Mesothelial cell of epicardium (in vitro differentiated cells): ENCODE results near the gene STH. TPM values are rescaled to one million over a fixed set of nuclear protein-coding genes. Genes with fewer than 3 reads are reported as not detected.

Experiments
- DNase-seq, 2 experiments: peaks; one replicate each; pipeline ENCODE4 v3.0.0; 2021; ENCODE audit warnings: low spot score in 2 of 2; ENCODE audit not compliant: unreplicated experiment in 2 of 2
- H3K27ac Mint-ChIP-seq: 2 replicates; pipeline ENCODE4 v1.8.0; 2021; ENCODE audit warnings: mixed read lengths
- H3K27me3 Mint-ChIP-seq: 2 replicates; pipeline ENCODE4 v1.8.0; 2021; ENCODE audit warnings: low read depth, mixed read lengths
- H3K36me3 Mint-ChIP-seq: 2 replicates; pipeline ENCODE4 v1.8.0; 2021; ENCODE audit warnings: mixed read lengths
- H3K4me1 Mint-ChIP-seq: 2 replicates; pipeline ENCODE4 v1.8.0; 2021; ENCODE audit warnings: mixed read lengths
- H3K4me3 Mint-ChIP-seq: 2 replicates; pipeline ENCODE4 v1.8.0; 2021; ENCODE audit warnings: mild to moderate bottlenecking, moderate library complexity, mixed read lengths
- H3K9me3 Mint-ChIP-seq: 2 replicates; pipeline ENCODE4 v1.8.0; 2021; ENCODE audit warnings: mixed read lengths
- total RNA-seq: library from RNA; stranded (reverse); gene quantifications from 3 replicates; pipeline ENCODE4 v1.2.1, GENCODE V29; 2021
- TF ChIP-seq, protein P1 (sequence below): fragments of 200-600 bp; sonication (generic); IDR thresholded peaks from one replicate; pipeline ENCODE4 v1.5.0; 2021; ENCODE audit warnings: antibody characterized with exemption; ENCODE audit not compliant: unreplicated experiment

The STH gene
- total RNA-seq, 1 donor from 2014 or later = not detected

DNA sequence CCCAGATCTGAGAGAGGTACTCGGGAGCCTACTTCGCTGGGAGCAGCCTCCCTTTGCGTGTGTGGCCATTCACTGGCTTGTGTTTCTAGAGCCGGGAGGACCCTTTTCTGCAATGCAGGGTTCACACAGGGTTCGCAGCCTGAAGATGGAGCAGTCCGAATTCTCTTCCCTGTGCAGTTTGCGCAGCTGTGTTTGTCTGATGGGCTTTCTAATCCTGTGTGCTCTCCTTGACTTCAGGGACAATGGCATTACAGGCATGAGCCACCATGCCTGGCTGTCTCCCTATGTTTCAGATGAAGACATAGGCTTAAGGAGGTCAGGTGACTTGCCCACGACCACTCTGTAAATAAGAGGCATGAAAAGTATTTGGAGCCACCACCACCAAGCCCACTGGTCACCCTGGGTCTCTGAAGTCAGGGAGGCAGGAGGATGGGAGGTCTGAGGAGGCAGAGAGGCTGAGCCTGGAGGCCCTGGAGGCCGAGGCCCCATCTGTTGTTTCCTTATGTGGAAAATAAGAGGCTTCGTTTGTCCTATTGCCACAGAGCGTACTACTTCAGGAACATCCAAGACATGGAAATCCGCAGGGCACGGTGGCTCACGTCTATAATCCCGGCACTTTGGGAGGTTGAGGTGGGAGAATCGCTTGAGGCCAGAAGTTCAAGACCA is 5.0 kb upstream of the STH start:
- no peaks in the 10 kb centered on the region for H3K27me3 Mint-ChIP-seq
- no peak overlapping the region for H3K27ac Mint-ChIP-seq
- H3K4me1 Mint-ChIP-seq = peaks cover 6% of the 10 kb centered on the region
- no peaks in the 10 kb centered on the region for H3K36me3 Mint-ChIP-seq
- DNase-seq = no peak
- TF ChIP-seq, protein P1, sequence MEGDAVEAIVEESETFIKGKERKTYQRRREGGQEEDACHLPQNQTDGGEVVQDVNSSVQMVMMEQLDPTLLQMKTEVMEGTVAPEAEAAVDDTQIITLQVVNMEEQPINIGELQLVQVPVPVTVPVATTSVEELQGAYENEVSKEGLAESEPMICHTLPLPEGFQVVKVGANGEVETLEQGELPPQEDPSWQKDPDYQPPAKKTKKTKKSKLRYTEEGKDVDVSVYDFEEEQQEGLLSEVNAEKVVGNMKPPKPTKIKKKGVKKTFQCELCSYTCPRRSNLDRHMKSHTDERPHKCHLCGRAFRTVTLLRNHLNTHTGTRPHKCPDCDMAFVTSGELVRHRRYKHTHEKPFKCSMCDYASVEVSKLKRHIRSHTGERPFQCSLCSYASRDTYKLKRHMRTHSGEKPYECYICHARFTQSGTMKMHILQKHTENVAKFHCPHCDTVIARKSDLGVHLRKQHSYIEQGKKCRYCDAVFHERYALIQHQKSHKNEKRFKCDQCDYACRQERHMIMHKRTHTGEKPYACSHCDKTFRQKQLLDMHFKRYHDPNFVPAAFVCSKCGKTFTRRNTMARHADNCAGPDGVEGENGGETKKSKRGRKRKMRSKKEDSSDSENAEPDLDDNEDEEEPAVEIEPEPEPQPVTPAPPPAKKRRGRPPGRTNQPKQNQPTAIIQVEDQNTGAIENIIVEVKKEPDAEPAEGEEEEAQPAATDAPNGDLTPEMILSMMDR = no peak
- no peak overlapping the region for H3K4me3 Mint-ChIP-seq
- no peaks in the 10 kb centered on the region for H3K9me3 Mint-ChIP-seq

- Mint-ChIP-seq H3K9me3 (no peaks in the 10 kb centered on the region), H3K4me1 (peaks cover 6% of the 10 kb centered on the region), H3K27me3 (no peaks in the 10 kb centered on the region), H3K36me3 (no peaks in the 10 kb centered on the region), H3K27ac (no peak overlapping the region), H3K4me3 (no peak overlapping the region)
- TF ChIP-seq, protein P1 = no peak
- DNase-seq = no peak
Observed at GRCh38 chr17:45994987-45995386, 4.1 kb upstream of the STH start.

DNA sequence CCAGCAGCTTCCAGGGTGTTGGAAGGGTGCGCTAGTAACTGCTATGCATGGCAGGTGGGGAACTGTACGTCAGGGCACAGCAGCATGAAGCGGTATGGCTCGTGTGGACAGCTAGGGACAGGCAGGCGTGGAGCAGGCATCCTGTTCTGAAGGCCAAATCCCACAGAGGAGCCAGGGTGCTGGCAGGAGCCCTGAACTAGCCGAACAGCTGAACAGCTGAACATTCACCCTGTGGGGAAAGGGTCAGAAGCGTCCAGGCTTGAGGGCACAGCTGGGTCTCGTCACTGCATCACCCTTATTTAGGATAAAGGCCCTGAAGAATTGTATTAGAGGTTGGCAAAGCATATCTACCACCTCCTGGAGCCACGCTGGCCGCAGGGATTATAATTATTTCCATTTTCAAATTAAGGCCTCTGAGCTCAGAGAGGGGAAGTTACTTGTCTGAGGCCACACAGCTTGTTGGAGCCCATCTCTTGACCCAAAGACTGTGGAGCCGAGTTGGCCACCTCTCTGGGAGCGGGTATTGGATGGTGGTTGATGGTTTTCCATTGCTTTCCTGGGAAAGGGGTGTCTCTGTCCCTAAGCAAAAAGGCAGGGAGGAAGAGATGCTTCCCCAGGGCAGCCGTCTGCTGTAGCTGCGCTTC is 3.3 kb upstream of the STH start:
- Mint-ChIP-seq H3K36me3 (no peaks in the 10 kb centered on the region), H3K9me3 (no peaks in the 10 kb centered on the region), H3K4me3 (no peak overlapping the region), H3K27me3 (no peaks in the 10 kb centered on the region), H3K27ac (no peak overlapping the region), H3K4me1 (peaks cover 6% of the 10 kb centered on the region)
- no peak for DNase-seq
- TF ChIP-seq, protein P1 = no peak

- Mint-ChIP-seq H3K27me3 (no peaks in the 10 kb centered on the region), H3K4me3 (no peak overlapping the region), H3K36me3 (no peaks in the 10 kb centered on the region), H3K9me3 (no peaks in the 10 kb centered on the region), H3K27ac (no peak overlapping the region), H3K4me1 (peaks cover 6% of the 10 kb centered on the region)
- TF ChIP-seq, protein P1 = no peak
- no peak for DNase-seq
Observed at GRCh38 chr17:45996282-45996937, 2.6 kb upstream of the STH start.

GRCh38 chr17:45997166-45997565 is 1.9 kb upstream of the STH start:
- no peak overlapping the region for H3K27ac Mint-ChIP-seq
- TF ChIP-seq, protein P1 = no peak
- H3K9me3 Mint-ChIP-seq = no peaks in the 10 kb centered on the region

More at GRCh38 chr17:45997166-45997565, 1.9 kb upstream of the STH start:
- no peaks in the 10 kb centered on the region for H3K27me3 Mint-ChIP-seq
- peaks cover 6% of the 10 kb centered on the region for H3K4me1 Mint-ChIP-seq
- no peak overlapping the region for H3K4me3 Mint-ChIP-seq
- no peaks in the 10 kb centered on the region for H3K36me3 Mint-ChIP-seq
- DNase-seq = no peak
